Measurements from ENCODE around the gene CDHR1. TPM values are rescaled to one million over a fixed set of nuclear protein-coding genes. Genes with fewer than 3 reads are reported as not detected.
A peak's percentile ranks its signal among the peaks of the same experiment; 100 is the strongest.

Gene CDHR1
- total RNA-seq, 4 donors from 2014 or later, result 6.7 to 15.0 (median 12.2) TPM

GRCh38 chr10:84193846-84194423, 402 bp upstream of the CDHR1 start:
- peaks cover 0 to 57% (median 12%) of the 10 kb centered on the region in 3 donors for H3K4me1 ChIP-seq
- H3K27ac ChIP-seq, result peak overlapping the region in 2 of 4 donors; percentile 14 to 29
- peak overlapping the region; percentile 40 to 68 (median 54) for H3K4me3 ChIP-seq
- H3K27me3 ChIP-seq, result peaks cover 0 to 40% (median 6%) of the 10 kb centered on the region in 4 donors
- H3K9me3 ChIP-seq, result no peaks in the 10 kb centered on the region
- 16 to 24% methylated on average over 3 to 5 of the region's 5 CpGs for WGBS, 2 donors
- TF ChIP-seq POLR2A (IDR thresholded peaks at IDR 0.05), result no peak
- intact Hi-C loops (cut with DNase I), result no loop called here
- no peak for DNase-seq
- peaks cover 0 to 6% (median 0%) of the 10 kb centered on the region in 3 donors for H3K36me3 ChIP-seq

DNA sequence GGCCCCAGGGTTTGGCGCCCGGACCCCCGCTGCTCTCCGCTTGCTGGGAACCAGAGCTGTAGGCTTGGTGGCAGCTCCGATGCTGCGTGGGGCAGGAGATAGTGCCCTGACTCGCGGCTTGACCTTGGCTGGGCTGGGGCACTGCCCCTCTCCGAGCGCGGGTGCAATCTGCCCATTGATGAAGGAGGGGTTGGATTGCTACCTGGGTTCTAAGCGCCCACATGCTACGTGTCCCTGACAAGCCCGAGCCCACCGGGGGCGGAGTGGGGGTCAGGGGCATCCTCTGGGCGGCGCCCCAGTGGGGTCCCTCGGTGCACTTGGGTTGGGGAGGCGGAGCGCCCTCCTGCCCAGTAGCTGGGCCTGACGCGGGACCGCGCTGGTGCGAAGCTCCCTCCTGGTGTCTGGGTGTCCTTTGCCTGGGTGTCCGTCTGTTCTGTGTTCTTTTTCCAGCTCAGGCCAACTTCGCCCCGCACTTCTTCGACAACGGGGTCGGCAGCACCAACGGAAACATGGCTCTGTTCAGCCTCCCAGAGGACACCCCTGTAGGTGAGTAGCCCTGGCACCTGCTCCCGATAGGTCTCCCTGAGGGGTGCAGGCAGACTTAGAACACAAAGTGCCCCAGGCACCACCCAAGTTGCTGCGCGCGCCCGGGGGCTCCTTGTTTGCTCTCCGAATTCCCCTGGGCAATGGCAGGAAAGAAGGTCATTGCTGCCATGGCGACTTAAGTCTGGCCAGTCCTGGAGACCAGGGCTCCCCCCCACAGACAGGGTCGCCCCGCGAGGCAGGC, 900 bp downstream of the CDHR1 start:
- intact Hi-C loops (cut with DNase I), result no loop called here
- peaks cover 0 to 35% (median 6%) of the 10 kb centered on the region in 4 donors for H3K27me3 ChIP-seq
- H3K27ac ChIP-seq, result peak overlapping the region in 2 of 4 donors; percentile 14 to 29

GRCh38 chr10:84196083-84196482, 1.7 kb downstream of the CDHR1 start:
- no peak for DNase-seq
- intact Hi-C loops (cut with DNase I), result no loop called here
- H3K27ac ChIP-seq, result no peak overlapping the region

More for the DNA sequence above, 900 bp downstream of the CDHR1 start:
- Histone ChIP-seq H3K4me1 (peaks cover 0 to 57% (median 12%) of the 10 kb centered on the region in 3 donors), H3K9me3 (no peaks in the 10 kb centered on the region), H3K36me3 (peaks cover 0 to 6% (median 0%) of the 10 kb centered on the region in 3 donors), H3K4me3 (peak overlapping the region; percentile 40 to 68 (median 54))
- no peak for TF ChIP-seq CTCF (IDR thresholded peaks at IDR 0.05)
- TF ChIP-seq POLR2A (IDR thresholded peaks at IDR 0.05), result no peak
- DNase-seq, result no peak
- WGBS, 2 donors, result 0 to 23% methylated on average over 4 to 5 of the region's 43 CpGs

GRCh38 chr10:84196941-84197340, 2.6 kb downstream of the CDHR1 start:
- peaks cover 0 to 16% (median 0%) of the 10 kb centered on the region in 3 donors for H3K36me3 ChIP-seq
- H3K27me3 ChIP-seq, result peaks cover 0 to 35% (median 6%) of the 10 kb centered on the region in 4 donors
- no peaks in the 10 kb centered on the region for H3K9me3 ChIP-seq
- H3K4me3 ChIP-seq, result no peak overlapping the region
- 31 to 45% methylated on average over 5 of the region's 5 CpGs for WGBS, 2 donors
- DNase-seq, result no peak
- TF ChIP-seq POLR2A (IDR thresholded peaks at IDR 0.05), result no peak
- TF ChIP-seq CTCF (IDR thresholded peaks at IDR 0.05), result no peak
- intact Hi-C loops (cut with DNase I), result no loop called here
- peaks cover 0 to 42% (median 10%) of the 10 kb centered on the region in 3 donors for H3K4me1 ChIP-seq
- H3K27ac ChIP-seq, result no peak overlapping the region

More at GRCh38 chr10:84196083-84196482, 1.7 kb downstream of the CDHR1 start:
- Histone ChIP-seq H3K4me1 (peaks cover 0 to 51% (median 12%) of the 10 kb centered on the region in 3 donors), H3K36me3 (peaks cover 0 to 15% (median 0%) of the 10 kb centered on the region in 3 donors), H3K9me3 (no peaks in the 10 kb centered on the region), H3K4me3 (no peak overlapping the region), H3K27me3 (peaks cover 0 to 35% (median 6%) of the 10 kb centered on the region in 4 donors)
- TF ChIP-seq POLR2A (IDR thresholded peaks at IDR 0.05) (no peak), CTCF (IDR thresholded peaks at IDR 0.05) (no peak)
- 21 to 27% methylated on average over 4 of the region's 4 CpGs for WGBS, 2 donors

GRCh38 chr10:84197643-84198042, 3.3 kb downstream of the CDHR1 start:
- no peak for DNase-seq
- no peak overlapping the region for H3K4me3 ChIP-seq
- intact Hi-C loops (cut with DNase I), result no loop called here
- no peaks in the 10 kb centered on the region for H3K9me3 ChIP-seq
- WGBS, 2 donors, result 49 to 100% methylated on average over 1 to 3 of the region's 5 CpGs
- TF ChIP-seq CTCF (IDR thresholded peaks at IDR 0.05), result no peak
- no peak overlapping the region for H3K27ac ChIP-seq
- H3K27me3 ChIP-seq, result peaks cover 0 to 35% (median 6%) of the 10 kb centered on the region in 4 donors
- H3K4me1 ChIP-seq, result peaks cover 0 to 41% (median 10%) of the 10 kb centered on the region in 3 donors
- peaks cover 0 to 16% (median 0%) of the 10 kb centered on the region in 3 donors for H3K36me3 ChIP-seq
